NCI-H187 treated with DMSO at 0.1 percent for 48 hours (cell line): ENCODE measurements around the gene TAS2R46.
"Not testable (repeated sequence)": the region's sequence is repeated elsewhere in the genome, so short reads cannot be mapped to it uniquely, and the experiment has no call there.

Source experiments
- DNase-seq: peaks from one replicate; lab custom pipeline; 2025; lab: John Stamatoyannopoulos, UW

TAS2R46 gene

DNA sequence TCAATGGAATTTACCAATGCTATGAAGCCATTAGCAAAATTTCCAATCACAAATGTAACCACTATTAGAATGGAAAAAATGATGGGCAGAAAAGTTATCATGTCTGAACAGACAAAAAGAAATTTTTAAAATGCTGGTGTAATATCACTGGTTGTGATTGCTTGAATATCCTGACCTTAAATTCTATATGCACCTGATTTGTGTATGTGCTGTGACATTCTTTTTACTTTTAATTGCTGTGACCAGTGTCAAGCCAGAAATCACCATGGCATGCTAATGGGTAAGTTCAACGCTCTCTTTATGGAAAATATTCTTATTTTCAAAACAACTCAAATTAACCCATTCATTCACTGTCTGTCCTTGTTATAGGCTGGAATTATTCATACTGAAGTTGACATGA lies at the start of gene TAS2R46:
TAS2R46 (minus strand) TSS at position 101 of the 400 bp plus-strand sequence; CDS start at position 101, 0 bp downstream.
- DNase-seq = not testable (repeated sequence)

- DNase-seq = not testable (repeated sequence)
Measured at GRCh38 chr12:11111213-11111612, 49.1 kb upstream of the TAS2R46 start.

GRCh38 chr12:11108862-11109261 lies 46.8 kb upstream of the TAS2R46 start:
- DNase-seq = no peak

- DNase-seq = no peak
Measured at GRCh38 chr12:11107719-11108118, 45.6 kb upstream of the TAS2R46 start.

DNA sequence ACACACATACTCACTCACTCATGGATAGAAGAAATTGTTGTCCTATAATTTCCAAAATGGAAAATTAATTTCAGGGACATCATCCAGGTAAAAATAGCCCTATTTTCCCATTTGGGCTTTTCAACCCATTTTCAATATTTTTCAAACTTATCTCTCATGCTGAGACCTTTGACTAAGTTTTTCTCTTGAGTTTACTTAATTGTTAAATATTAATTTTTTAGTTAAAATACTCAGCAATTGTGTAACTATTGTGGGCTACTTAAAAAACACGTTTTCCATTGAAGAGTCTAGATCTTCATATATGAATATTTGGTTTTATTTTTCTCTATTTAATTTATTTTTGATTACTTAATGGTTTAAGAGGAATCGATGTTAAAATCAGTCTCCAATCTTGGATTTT lies 44.2 kb upstream of the TAS2R46 start:
- no peak for DNase-seq

GRCh38 chr12:11105546-11105945 lies 43.5 kb upstream of the TAS2R46 start:
- DNase-seq = no peak

GRCh38 chr12:11094910-11095309 lies 32.8 kb upstream of the TAS2R46 start:
- DNase-seq = not testable (repeated sequence)

GRCh38 chr12:11092128-11092527 lies 30.0 kb upstream of the TAS2R46 start, which contains the start of gene TAS2R43:
TSS of gene TAS2R43 (minus strand) at chr12:11092313. CDS start at chr12:11092229, 84 bp downstream.
- DNase-seq = no peak

- DNase-seq = no peak
Measured at GRCh38 chr12:11089246-11089645, 27.2 kb upstream of the TAS2R46 start.

- no peak for DNase-seq
Measured at GRCh38 chr12:11085419-11085818, 23.3 kb upstream of the TAS2R46 start.

DNA sequence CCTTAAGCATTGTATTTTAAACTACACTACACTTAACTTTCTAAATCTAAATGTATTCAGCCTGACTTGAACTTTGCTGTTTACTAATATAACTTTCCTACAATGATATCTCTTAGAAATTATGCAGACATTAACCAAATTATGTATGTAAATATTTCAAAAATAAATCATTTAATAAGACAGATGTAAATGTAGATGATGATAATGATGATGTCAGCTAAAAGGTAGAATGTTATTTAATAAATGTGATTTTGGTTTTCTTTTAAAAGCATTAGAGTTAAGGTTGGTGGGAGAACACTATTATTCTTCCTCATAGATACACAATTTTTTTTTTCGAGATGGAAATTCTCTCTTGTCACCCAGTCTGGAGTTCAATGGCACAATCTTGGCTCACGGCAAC lies 19.9 kb upstream of the TAS2R46 start:
- DNase-seq = no peak

DNA sequence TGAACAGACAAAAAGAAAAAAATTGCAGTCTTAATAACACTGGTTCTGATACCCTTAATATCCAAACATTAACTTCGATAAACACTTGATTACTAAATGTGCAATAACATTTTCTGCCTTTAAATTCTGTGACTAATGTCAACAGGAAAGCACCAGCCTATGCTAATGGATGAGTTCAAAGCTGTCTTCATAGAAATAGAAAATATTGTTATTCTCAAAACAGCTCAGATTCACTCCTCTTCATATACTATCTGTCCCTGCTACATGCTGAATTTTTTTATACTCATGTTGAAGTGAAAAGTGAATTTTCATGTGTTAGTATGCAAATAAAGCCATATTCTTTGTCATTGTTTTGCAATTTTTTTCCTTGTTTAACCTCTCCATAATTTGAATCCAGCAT lies 16.2 kb upstream of the TAS2R46 start:
- DNase-seq = no peak

DNA sequence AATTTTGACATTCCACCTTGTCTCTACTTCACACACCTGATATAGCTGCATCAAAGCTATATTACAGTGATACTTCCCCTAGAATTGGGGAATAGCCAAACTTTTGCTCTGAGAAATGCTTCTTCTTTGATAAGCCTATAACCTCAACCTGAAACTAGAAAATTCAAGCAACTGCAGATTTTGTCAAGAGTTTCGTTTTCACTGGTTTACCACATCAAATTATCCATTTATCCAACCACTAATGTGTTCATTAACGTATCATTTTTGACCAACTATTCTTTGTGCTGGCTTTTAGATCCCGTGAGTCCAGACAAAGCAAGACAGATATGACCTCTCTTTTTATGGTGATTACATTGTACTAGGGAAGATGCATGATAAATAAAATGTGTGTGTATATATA lies 13.5 kb upstream of the TAS2R46 start:
- DNase-seq = no peak

- DNase-seq = no peak
Measured at GRCh38 chr12:11071414-11071813, 9.3 kb upstream of the TAS2R46 start.

- no peak for DNase-seq
Measured at GRCh38 chr12:11070999-11071398, 8.9 kb upstream of the TAS2R46 start.

DNA sequence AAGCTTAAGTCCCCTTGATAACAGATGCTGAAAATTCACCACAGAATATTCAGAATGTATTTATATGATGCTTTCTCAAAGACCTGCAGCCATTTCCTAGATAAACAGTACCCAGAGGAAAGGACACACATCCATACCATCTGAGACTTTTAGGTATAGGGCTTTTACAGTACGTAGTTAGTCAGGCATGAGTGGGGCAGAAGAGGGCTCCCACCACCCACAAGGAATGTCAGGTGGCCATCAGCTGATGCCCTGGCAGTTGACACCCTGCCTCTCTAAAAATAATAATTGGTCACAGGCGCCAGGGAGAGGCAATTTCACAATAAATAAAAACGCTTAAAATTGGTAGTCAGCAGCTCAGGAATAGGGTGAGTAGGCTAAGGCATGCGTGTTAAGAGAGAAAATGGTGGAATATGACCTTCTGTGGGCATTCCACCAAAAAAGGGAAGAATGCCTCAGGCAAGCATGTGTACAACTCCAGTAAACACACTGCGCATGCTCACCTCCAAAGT lies 7.8 kb upstream of the TAS2R46 start:
- DNase-seq = no peak

- DNase-seq = no peak
Measured at GRCh38 chr12:11067514-11067913, 5.4 kb upstream of the TAS2R46 start.

DNA sequence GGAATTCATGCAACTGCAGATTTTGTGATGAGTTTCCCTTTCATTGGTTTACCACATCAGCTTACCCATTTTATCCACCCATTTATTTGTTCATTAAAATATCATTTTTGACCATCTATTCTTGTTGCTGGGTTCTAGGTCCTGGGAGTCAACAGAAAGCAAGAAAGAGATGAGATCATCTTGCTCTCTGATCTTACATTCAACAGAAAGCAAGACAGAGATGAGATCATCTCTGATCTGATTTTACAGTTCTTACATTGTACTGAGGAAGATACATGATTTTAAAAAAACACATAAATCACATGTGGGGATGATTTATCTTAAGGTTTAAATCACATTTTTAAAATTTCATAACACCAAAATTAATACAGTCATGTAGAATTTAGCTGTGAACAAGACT lies 2.3 kb downstream of the TAS2R46 start:
- DNase-seq = no peak

DNA sequence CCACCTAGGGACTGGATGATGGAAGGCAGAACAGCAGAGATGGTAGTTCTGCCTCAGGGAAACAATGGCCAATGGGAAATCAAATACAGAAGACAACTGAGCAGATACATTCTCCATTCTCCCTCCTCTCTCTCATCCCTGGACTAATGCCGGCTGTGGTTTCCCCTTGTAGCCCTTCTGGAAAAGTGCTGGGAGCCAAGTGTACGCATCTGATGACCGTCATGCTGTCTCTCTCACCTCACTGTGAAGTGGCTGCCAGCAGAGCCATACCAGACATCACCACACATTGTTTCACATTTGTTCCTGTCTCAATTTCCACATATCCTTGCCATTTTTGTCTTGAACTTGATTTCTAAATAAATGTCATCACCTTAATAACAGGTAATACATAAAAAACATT lies 3.1 kb downstream of the TAS2R46 start:
- DNase-seq = no peak

DNA sequence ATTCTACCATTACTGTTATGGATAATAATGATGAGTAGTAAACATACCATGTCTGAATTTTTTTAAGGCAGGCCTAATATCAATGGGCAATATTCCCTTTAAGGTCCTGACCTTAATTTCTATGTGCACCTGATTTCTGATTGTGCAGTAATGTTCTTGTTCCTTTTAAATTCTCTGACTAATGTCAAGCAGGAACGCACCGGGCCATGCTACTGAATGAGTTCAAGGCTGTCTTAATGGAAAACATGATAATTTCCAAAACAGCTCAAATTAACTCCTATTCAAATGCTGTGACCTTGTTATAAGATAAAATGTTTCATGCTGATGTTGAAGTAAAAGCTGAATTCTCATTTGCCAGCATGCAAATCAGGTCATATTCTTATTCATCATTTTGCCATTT lies 6.8 kb downstream of the TAS2R46 start:
- DNase-seq = no peak

DNA sequence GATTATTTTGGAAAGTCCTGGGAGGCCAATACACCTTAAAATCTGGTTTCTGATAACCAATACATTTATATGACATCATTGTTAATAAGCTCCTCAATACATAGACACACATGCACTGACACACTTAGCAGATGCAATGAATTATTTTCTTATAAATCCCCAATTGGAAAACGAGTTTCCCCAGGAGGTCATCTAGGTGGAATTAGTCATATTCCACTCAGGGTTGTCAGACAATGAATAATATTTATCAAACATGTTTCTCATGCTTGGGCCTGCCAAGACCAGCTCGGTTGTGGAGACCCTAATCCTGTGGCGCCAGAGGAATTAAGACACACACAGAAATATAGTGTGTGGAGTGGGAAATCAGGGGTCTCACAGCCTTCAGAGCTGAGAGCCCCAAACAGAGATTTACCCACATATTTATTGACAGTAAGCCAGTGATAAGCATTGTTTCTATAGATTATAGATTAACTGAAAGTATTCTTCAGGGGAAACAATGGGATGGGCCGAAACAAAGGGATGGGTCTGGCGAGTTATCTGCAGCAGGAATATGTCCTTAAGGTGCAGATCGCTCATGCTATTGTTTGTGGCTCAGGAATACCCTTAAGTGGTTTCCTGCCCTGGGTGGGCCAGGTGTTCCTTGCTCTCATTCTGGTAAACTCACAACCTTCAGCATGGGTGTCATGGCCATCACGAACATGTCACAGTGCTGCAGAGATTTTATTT lies 12.1 kb downstream of the TAS2R46 start:
- DNase-seq = not testable (repeated sequence)

- DNase-seq = not testable (repeated sequence)
Measured at GRCh38 chr12:11041366-11041765, 20.7 kb downstream of the TAS2R46 start.

GRCh38 chr12:11040162-11040561 lies 21.9 kb downstream of the TAS2R46 start:
- DNase-seq = no peak

- no peak for DNase-seq
Measured at GRCh38 chr12:11039171-11039570, 22.9 kb downstream of the TAS2R46 start.
